ENCODE data around the gene STAG2. TPM values are rescaled to one million over a fixed set of nuclear protein-coding genes. Genes with fewer than 3 reads are reported as not detected.

Gene STAG2
- 15.7 and 34.1 TPM in 2 replicates for polyA plus RNA-seq (2011; rRNA removed)
- polyA minus RNA-seq (2011; rRNA and poly(A)+ RNA removed): 23.5 and 26.4 TPM in 2 replicates

DNA sequence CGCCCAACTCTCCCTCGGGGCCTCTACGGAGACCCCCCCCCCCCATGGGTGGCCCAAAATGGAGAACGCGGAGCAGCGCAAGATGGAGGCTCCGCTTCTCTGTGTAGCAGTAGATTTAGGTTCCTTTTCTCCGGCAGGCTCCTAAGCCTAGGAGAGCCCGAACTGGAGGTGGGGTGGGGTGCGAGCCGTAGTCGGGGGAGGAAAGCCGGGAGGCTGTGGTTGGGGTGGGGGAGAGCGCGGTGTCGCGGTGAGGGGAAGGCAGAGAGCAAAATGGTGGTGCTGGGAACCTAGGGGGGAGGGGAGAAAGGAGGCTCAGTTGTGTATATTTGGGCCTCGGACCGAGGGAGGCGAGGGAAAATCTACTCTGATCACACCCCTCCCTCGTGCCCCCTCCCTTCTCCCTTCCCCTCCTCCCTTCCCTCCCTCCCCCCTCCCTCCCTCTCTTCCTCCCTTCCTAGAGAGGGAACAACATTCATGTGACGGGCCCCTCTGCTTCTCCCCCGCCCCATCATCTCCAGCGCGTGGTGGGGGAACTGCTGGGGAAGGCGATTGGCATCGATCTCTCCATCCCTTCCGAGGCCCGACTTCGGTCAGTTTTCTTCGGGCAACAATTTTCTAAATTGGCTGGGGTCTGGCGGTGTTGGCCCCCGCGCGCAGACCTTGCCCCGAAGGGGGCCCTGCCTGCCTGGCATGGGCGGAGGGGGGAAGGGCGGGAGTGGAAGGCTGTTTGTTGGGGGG lies at the start of gene STAG2:
Gene STAG2, plus strand, starts transcription at position 439 of the 738 bp plus-strand sequence. CDS start 60,922 bp downstream, outside the sequence.
- H3K4me3 ChIP-seq (ENCODE audit: low read depth, low read length): peak within 1 kb of the TSS; percentile 83
- no peaks in the 10 kb centered on the region for H3K36me3 ChIP-seq (ENCODE audit: control insufficient read depth, insufficient read depth, low read length)
- H3K27me3 ChIP-seq (ENCODE audit: control insufficient read depth, insufficient read depth, low read length): no peaks in the 10 kb centered on the region
- ChIA-PET POLR2A (no interaction called here), CTCF (interaction anchor here (0.6 kb wide), 1 partner anchor 90 kb away, joined by 3 read pairs; no protein-coding TSS in a partner anchor)
- no peak for TF ChIP-seq CTCF (IDR thresholded peaks at IDR 0.05; ENCODE audit: insufficient read depth, low read depth, low read length)
- DNase-seq (ENCODE audit: low read depth): peak; percentile 28

DNA sequence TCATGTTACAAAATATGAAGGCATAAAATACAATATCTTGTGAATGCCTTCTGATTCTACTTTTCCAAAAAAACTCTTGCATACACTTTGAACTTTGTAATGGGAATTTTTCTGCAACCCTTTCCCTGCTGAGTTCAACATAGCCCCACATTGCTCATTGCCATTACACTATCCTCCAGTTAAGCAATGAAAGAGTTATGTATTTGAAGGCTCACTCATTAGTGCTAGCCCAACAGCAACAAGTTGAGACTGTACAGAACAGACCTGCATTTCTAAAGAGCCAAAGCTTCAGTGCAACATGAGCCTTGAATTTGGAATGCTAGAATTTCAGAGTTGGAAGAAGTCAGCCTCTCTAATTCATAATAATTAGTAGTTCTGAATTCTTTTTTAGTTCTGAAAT lies 44.4 kb upstream of the STAG2 start:
- Histone ChIP-seq H3K27me3 (ENCODE audit: control insufficient read depth, insufficient read depth, low read length) (no peaks in the 10 kb centered on the region), H3K4me3 (ENCODE audit: low read depth, low read length) (no peak overlapping the region), H3K36me3 (ENCODE audit: control insufficient read depth, insufficient read depth, low read length) (no peaks in the 10 kb centered on the region)
- ChIA-PET POLR2A (no interaction called here), CTCF (no interaction called here)
- TF ChIP-seq CTCF (IDR thresholded peaks at IDR 0.05; ENCODE audit: insufficient read depth, low read depth, low read length): no peak
- DNase-seq (ENCODE audit: low read depth): no peak

DNA sequence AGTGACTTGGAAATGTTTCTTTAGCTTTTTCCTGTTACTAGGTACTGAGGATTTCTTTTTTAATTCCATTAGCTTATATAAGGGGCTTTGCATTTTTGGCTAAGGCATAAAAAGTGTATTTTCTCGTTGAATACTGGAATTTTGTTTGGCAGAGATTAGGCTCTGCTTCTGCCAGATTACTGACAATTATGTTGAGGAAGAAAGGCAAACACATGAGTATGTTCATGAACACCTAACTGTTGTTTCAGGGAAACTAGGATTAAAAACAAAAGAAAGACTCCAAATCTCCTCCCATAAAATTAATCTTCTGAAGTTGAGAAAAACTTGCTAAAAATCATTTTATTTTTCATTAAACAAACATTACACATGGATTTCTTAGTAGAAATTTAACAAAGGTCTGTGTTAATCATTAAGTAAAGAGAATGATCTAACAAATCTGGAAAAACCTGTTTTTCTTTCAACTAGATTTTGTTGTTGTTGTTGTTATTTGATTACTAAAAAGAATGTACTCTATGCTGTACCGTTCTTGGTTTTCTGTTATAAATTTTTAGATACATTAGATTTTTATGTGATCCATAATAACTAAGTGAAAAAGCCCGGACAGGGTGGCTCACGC lies 43.3 kb upstream of the STAG2 start:
- H3K36me3 ChIP-seq (ENCODE audit: control insufficient read depth, insufficient read depth, low read length): no peaks in the 10 kb centered on the region
- POLR2A ChIA-PET: no interaction called here
- CTCF ChIA-PET: no interaction called here
- DNase-seq (ENCODE audit: low read depth): no peak
- H3K27me3 ChIP-seq (ENCODE audit: control insufficient read depth, insufficient read depth, low read length): no peaks in the 10 kb centered on the region
- no peak for TF ChIP-seq CTCF (IDR thresholded peaks at IDR 0.05; ENCODE audit: insufficient read depth, low read depth, low read length)
- no peak overlapping the region for H3K4me3 ChIP-seq (ENCODE audit: low read depth, low read length)

DNA sequence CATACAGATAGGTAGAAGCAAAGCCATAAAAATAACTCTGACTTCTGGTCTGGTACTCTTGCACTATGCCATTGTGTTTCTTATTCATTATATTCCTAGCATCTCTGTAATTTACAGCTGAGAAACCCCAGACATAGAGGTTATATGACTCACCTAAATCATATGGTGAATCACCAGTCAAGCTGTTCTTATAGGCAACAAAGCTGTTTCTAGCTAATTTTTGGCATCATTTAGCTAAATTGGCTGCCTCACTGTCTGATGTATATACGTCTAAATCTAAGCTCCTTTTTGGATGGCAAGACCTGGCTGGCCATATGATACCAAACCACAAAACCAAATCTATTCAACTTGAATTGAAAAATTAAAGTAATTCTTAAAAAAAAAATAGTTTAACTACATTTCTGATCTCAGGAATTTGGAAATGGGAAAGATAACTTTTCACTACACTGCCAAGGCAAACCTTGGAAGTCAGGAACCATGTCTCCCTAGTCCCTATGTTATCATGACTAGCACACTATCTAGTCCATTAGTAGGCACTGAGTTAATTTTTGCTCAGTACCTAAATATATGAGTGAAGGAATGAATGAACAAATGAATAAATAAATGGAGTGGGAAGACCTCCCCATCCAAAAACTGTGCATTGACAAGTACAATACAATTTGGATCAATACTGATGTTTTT lies 41.3 kb upstream of the STAG2 start:
- Histone ChIP-seq H3K4me3 (ENCODE audit: low read depth, low read length) (no peak overlapping the region), H3K27me3 (ENCODE audit: control insufficient read depth, insufficient read depth, low read length) (no peaks in the 10 kb centered on the region), H3K36me3 (ENCODE audit: control insufficient read depth, insufficient read depth, low read length) (no peaks in the 10 kb centered on the region)
- ChIA-PET POLR2A (no interaction called here), CTCF (no interaction called here)
- DNase-seq (ENCODE audit: low read depth): peak; percentile 7
- TF ChIP-seq CTCF (IDR thresholded peaks at IDR 0.05; ENCODE audit: insufficient read depth, low read depth, low read length): no peak

- no peak for DNase-seq (ENCODE audit: low read depth)
- ChIA-PET CTCF (no interaction called here), POLR2A (no interaction called here)
- H3K36me3 ChIP-seq (ENCODE audit: control insufficient read depth, insufficient read depth, low read length): no peaks in the 10 kb centered on the region
- H3K27me3 ChIP-seq (ENCODE audit: control insufficient read depth, insufficient read depth, low read length): no peaks in the 10 kb centered on the region
- no peak for TF ChIP-seq CTCF (IDR thresholded peaks at IDR 0.05; ENCODE audit: insufficient read depth, low read depth, low read length)
- H3K4me3 ChIP-seq (ENCODE audit: low read depth, low read length): no peak overlapping the region
Measured at GRCh38 chrX:123923211-123923610, 38.3 kb upstream of the STAG2 start.
